ENCODE measurements around the gene STK36. TPM values are rescaled to one million over a fixed set of nuclear protein-coding genes. Genes with fewer than 3 reads are reported as not detected.

STK36 gene
- total and polyA plus RNA-seq, 2 donors (not counting 1 experiment from before 2014, with no cell fraction given), result 29.0 to 42.9 TPM

DNA sequence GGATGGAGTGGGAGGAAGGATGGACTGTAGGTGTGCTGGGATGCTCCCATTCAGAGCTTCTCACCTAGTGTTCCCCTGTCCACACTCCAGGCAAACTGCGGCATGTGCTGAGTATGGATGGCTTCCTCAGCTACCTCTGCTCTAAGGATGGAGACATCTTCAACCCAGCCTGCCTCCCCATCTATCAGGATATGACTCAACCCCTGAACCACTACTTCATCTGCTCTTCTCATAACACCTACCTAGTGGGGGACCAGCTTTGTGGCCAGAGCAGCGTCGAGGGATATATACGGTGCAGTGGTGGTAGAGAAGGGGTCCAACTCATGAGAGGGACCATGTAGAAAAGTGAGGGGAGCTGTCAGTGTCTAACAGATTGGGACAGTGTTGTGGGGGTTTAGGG is 43.9 kb upstream of the STK36 start:
- DNase-seq (no peak), ATAC-seq (ENCODE audit: low read depth) (no peak)
- Histone ChIP-seq H4K20me1 (ENCODE audit: control insufficient read depth, insufficient read depth, low read length, poor library complexity, severe bottlenecking) (no peaks in the 10 kb centered on the region), H3K4me1 (ENCODE audit: control insufficient read depth in 2 of 2, insufficient read depth in 2 of 2, low read length in 2 of 2) (peaks cover 0 to 3% of the 10 kb centered on the region in 2 donors), H2AFZ (ENCODE audit: insufficient read depth, low read depth, low read length, poor library complexity, severe bottlenecking) (no peak overlapping the region), H3K4me2 (replicated peaks; ENCODE audit: low read depth, low read length, poor library complexity, severe bottlenecking) (no peak overlapping the region), H3K4me3 (ENCODE audit: control extremely low read depth in 1 of 5, extremely low read depth in 1 of 5, insufficient read depth in 1 of 5, low read depth in 2 of 5, low read length in 4 of 5) (no peak overlapping the region), H3K9me3 (ENCODE audit: control extremely low read depth in 1 of 3, control insufficient read depth in 2 of 3, insufficient read depth in 1 of 3, low read length in 2 of 3) (no peaks in the 10 kb centered on the region), H3K27ac (ENCODE audit: low read length in 2 of 2) (no peak overlapping the region), H3K36me3 (replicated peaks in 1 of 2; ENCODE audit: control extremely low read depth in 1 of 2, control insufficient read depth in 1 of 2, extremely low read depth in 1 of 2, insufficient read depth in 2 of 2, low read length in 1 of 2) (peaks cover 0 to 1% of the 10 kb centered on the region in 2 experiments), H3K9ac (ENCODE audit: low read length) (no peak overlapping the region), H3K79me2 (ENCODE audit: control insufficient read depth, insufficient read depth, low read length) (no peaks in the 10 kb centered on the region), H3K27me3 (replicated peaks in 1 of 4; ENCODE audit: control extremely low read depth in 1 of 4, control insufficient read depth in 3 of 4, insufficient read depth in 4 of 4, low read length in 3 of 4) (no peaks in the 10 kb centered on the region)
- no peak overlapping the region for H3K4me3 Mint-ChIP-seq
- H3K9me3 Mint-ChIP-seq (ENCODE audit: insufficient read depth), result no peaks in the 10 kb centered on the region
- WGBS (ENCODE audit: insufficient coverage), result 100% methylated on average over 1 of the region's 4 CpGs
- POLR2A ChIA-PET, result no interaction called here
- TF ChIP-seq EZH2 (IDR thresholded peaks at IDR 0.05; ENCODE audit: borderline replicate concordance, insufficient read depth, low read depth, low read length, poor library complexity, severe bottlenecking), result no peak
- TF ChIP-seq, protein P1, sequence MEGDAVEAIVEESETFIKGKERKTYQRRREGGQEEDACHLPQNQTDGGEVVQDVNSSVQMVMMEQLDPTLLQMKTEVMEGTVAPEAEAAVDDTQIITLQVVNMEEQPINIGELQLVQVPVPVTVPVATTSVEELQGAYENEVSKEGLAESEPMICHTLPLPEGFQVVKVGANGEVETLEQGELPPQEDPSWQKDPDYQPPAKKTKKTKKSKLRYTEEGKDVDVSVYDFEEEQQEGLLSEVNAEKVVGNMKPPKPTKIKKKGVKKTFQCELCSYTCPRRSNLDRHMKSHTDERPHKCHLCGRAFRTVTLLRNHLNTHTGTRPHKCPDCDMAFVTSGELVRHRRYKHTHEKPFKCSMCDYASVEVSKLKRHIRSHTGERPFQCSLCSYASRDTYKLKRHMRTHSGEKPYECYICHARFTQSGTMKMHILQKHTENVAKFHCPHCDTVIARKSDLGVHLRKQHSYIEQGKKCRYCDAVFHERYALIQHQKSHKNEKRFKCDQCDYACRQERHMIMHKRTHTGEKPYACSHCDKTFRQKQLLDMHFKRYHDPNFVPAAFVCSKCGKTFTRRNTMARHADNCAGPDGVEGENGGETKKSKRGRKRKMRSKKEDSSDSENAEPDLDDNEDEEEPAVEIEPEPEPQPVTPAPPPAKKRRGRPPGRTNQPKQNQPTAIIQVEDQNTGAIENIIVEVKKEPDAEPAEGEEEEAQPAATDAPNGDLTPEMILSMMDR (IDR thresholded peaks at IDR 0.05), result no peak
- H3K27me3 Mint-ChIP-seq, result no peaks in the 10 kb centered on the region
- intact Hi-C loops (cut with micrococcal nuclease), result no loop called here
- H3K27ac Mint-ChIP-seq, result no peak overlapping the region
- H3K4me1 Mint-ChIP-seq, result peaks cover 4% of the 10 kb centered on the region
- CTCF ChIA-PET, result no interaction called here

DNA sequence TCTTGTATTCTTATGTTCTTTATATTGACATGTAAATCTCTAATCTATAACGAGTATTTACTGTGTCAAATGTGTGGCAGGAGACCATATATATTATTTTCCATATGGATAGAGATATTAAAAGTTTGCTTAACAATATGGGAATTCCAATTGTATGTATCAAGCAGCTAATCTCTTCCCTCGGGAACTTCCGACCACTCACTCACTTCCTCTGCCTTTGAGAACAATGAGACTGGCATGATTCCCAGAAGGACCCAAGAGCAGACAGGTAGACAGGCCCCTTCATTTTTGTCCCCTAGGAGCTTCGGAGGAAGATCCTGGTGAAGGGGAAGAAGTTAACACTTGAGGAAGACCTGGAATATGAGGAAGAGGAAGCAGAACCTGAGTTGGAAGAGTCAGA is 40.0 kb upstream of the STK36 start:
- no peak overlapping the region for H3K4me3 Mint-ChIP-seq
- 91% methylated on average over 1 of the region's 4 CpGs for WGBS (ENCODE audit: insufficient coverage)
- H3K9ac ChIP-seq (ENCODE audit: low read length), result no peak overlapping the region
- H3K4me1 Mint-ChIP-seq, result no peaks in the 10 kb centered on the region
- H2AFZ ChIP-seq (ENCODE audit: insufficient read depth, low read depth, low read length, poor library complexity, severe bottlenecking), result no peak overlapping the region
- no peak overlapping the region for H3K4me3 ChIP-seq (ENCODE audit: control extremely low read depth in 1 of 5, extremely low read depth in 1 of 5, insufficient read depth in 1 of 5, low read depth in 2 of 5, low read length in 4 of 5)
- no peaks in the 10 kb centered on the region for H3K27me3 ChIP-seq (replicated peaks in 1 of 4; ENCODE audit: control extremely low read depth in 1 of 4, control insufficient read depth in 3 of 4, insufficient read depth in 4 of 4, low read length in 3 of 4)
- intact Hi-C loops (cut with micrococcal nuclease), result no loop called here
- CTCF ChIA-PET, result no interaction called here
- H4K20me1 ChIP-seq (ENCODE audit: control insufficient read depth, insufficient read depth, low read length, poor library complexity, severe bottlenecking), result no peaks in the 10 kb centered on the region
- no peaks in the 10 kb centered on the region for H3K4me1 ChIP-seq (ENCODE audit: control insufficient read depth in 2 of 2, insufficient read depth in 2 of 2, low read length in 2 of 2)
- no peaks in the 10 kb centered on the region for H3K27me3 Mint-ChIP-seq
- peaks cover 0 to 37% of the 10 kb centered on the region in 2 experiments for H3K36me3 ChIP-seq (replicated peaks in 1 of 2; ENCODE audit: control extremely low read depth in 1 of 2, control insufficient read depth in 1 of 2, extremely low read depth in 1 of 2, insufficient read depth in 2 of 2, low read length in 1 of 2)
- H3K9me3 Mint-ChIP-seq (ENCODE audit: insufficient read depth), result no peaks in the 10 kb centered on the region
- DNase-seq (no peak), ATAC-seq (ENCODE audit: low read depth) (no peak)
- H3K4me2 ChIP-seq (replicated peaks; ENCODE audit: low read depth, low read length, poor library complexity, severe bottlenecking), result no peak overlapping the region
- H3K9me3 ChIP-seq (ENCODE audit: control extremely low read depth in 1 of 3, control insufficient read depth in 2 of 3, insufficient read depth in 1 of 3, low read length in 2 of 3), result no peaks in the 10 kb centered on the region
- TF ChIP-seq, protein P1 (IDR thresholded peaks at IDR 0.05), result no peak
- TF ChIP-seq EZH2 (IDR thresholded peaks at IDR 0.05; ENCODE audit: borderline replicate concordance, insufficient read depth, low read depth, low read length, poor library complexity, severe bottlenecking), result no peak
- no peaks in the 10 kb centered on the region for H3K79me2 ChIP-seq (ENCODE audit: control insufficient read depth, insufficient read depth, low read length)
- POLR2A ChIA-PET, result interaction anchor here (0.6 kb wide), 1 partner anchor 8 kb away, joined by 4 read pairs; no protein-coding TSS in a partner anchor
- H3K27ac Mint-ChIP-seq, result no peak overlapping the region
- H3K27ac ChIP-seq (ENCODE audit: low read length in 2 of 2), result no peak overlapping the region

Measured in B cell (primary cell).